Measurements from ENCODE around the gene LRRC1. TPM values are rescaled to one million over a fixed set of nuclear protein-coding genes. Genes with fewer than 3 reads are reported as not detected.

LRRC1 gene
- total RNA-seq, 2 donors from 2014 or later = 8.3 to 10.4 TPM

Other genes starting within 250 kb of the LRRC1 start
- gene GCLC, start 249.9 kb upstream of the LRRC1 start, total RNA-seq = 10 to 100 TPM; 21.8 to 22.8 TPM
- under 1 TPM; 0.10 to 0.19 TPM for gene KLHL31, start 129.2 kb upstream of the LRRC1 start, total RNA-seq

Measured in posterior vena cava (tissue), 2 donors.